A549 (cell line): ENCODE data around the gene NARS2. TPM values are rescaled to one million over a fixed set of nuclear protein-coding genes. Genes with fewer than 3 reads are reported as not detected.

Source experiments
- ATAC-seq, 2 experiments: fragments of 200-7000 bp in 1 of 2; fragments of >200 bp in 1 of 2; cut with Nextera tagmentation in 1 of 2; cut with Tn5 transposase in 1 of 2; 3 replicates each; pipeline versions ENCODE4 v1.8.0 to v1.9.1; 2018 to 2020; ENCODE audit warnings: mild to moderate bottlenecking in 1 of 2, moderate library complexity in 1 of 2
- CTCF ChIA-PET: fragments of 300-600 bp; sonication (Branson Sonifier 250); formaldehyde crosslinking; extraction: SDS; loops from one replicate; lab custom pipeline; 2021; ENCODE audit warnings: antibody characterized with exemption, inconsistent platforms; lab: Yijun Ruan, JAX
- POLR2A ChIA-PET: fragments of 350-600 bp; formaldehyde crosslinking; extraction: SDS; loops from one replicate; lab custom pipeline; 2021; ENCODE audit warnings: antibody characterized with exemption, inconsistent platforms; lab: Yijun Ruan, JAX
- DNase-seq, 2 experiments: peaks; one replicate each; pipeline versions ENCODE4 v3.0.0 to v3.0.0-alpha.2; 2011 to 2016; ENCODE audit warnings: low read depth in 1 of 2, low spot score in 1 of 2
- FAIRE-seq: peaks from 2 replicates; lab custom pipeline; 2011; peaks lifted over from hg19 to GRCh38; lab: Jason Lieb, UNC
- H3K27ac ChIP-seq, 2 experiments: fragments of >200 bp; sonication (Bioruptor Twin); formaldehyde crosslinking; 3 replicates each; pipeline ENCODE4 v1.5.1; 2016 to 2017
- H3K4me1 ChIP-seq: fragments of >200 bp; sonication (Bioruptor Twin); formaldehyde crosslinking; 3 replicates; pipeline ENCODE4 v1.6.1; 2016
- H3K4me2 ChIP-seq: fragments of >200 bp; sonication (Bioruptor Twin); formaldehyde crosslinking; 3 replicates; pipeline ENCODE4 v1.6.1; 2016
- H3K4me3 ChIP-seq: fragments of >200 bp; sonication (Bioruptor Twin); formaldehyde crosslinking; 3 replicates; pipeline ENCODE4 v1.5.1; 2016
- H3K9me3 ChIP-seq: fragments of >200 bp; sonication (Bioruptor Twin); formaldehyde crosslinking; 3 replicates; pipeline ENCODE4 v1.6.1; 2016
- EP300 ChIP-seq, 2 experiments: fragments of >200 bp; sonication (Bioruptor Twin); formaldehyde crosslinking; IDR thresholded peaks; 2 replicates in 1 of 2; 3 replicates in 1 of 2; pipeline ENCODE4 v1.6.1; 2016 to 2017
- HEYL ChIP-seq: fragments of 250-450 bp; sonication (Bioruptor Pico); IDR thresholded peaks from 2 replicates; pipeline ENCODE4 v1.8.0; 2021; ENCODE audit warnings: mild to moderate bottlenecking, moderate library complexity
- HOXB13 ChIP-seq: fragments of 250-450 bp; sonication (Bioruptor Pico); IDR thresholded peaks from 2 replicates; pipeline ENCODE4 v1.5.0; 2020; ENCODE audit warnings: low read depth, mild to moderate bottlenecking, moderate library complexity
- HOXB5 ChIP-seq: fragments of 250-450 bp; sonication (Bioruptor Pico); IDR thresholded peaks from 2 replicates; pipeline ENCODE4 v1.5.0; 2020; ENCODE audit warnings: mild to moderate bottlenecking, moderate library complexity
- JUN ChIP-seq, 2 experiments: fragments of >200 bp; sonication (Bioruptor Twin); formaldehyde crosslinking; IDR thresholded peaks; 2 replicates in 1 of 2; 3 replicates in 1 of 2; pipeline ENCODE4 v1.6.1; 2016 to 2017
- KDM1A ChIP-seq: fragments of 200-600 bp; sonication (generic); IDR thresholded peaks from 2 replicates; pipeline ENCODE4 v1.6.1; 2016; ENCODE audit warnings: low read depth, mild to moderate bottlenecking
- NFE2L2 ChIP-seq: fragments of 150-350 bp; conservative IDR thresholded peaks from 2 replicates; pipeline ENCODE4 v1.6.1; 2014; ENCODE audit warnings: low read length
- NPAS2 ChIP-seq: fragments of 250-450 bp; sonication (Bioruptor Pico); IDR thresholded peaks from 2 replicates; pipeline ENCODE4 v1.8.0; 2022; ENCODE audit warnings: mild to moderate bottlenecking, moderate library complexity, borderline replicate concordance
- RAD21 ChIP-seq, 2 experiments: fragments of >200 bp in 1 of 2; sonication (Bioruptor Twin) in 1 of 2; formaldehyde crosslinking in 1 of 2; IDR thresholded peaks in 1 of 2; conservative IDR thresholded peaks in 1 of 2; 2 replicates in 1 of 2; 3 replicates in 1 of 2; pipeline ENCODE4 v1.6.1; 2012 to 2018; ENCODE audit warnings: inconsistent platforms in 1 of 2
- SMC3 ChIP-seq: fragments of >200 bp; sonication (Bioruptor Twin); formaldehyde crosslinking; IDR thresholded peaks from 3 replicates; pipeline ENCODE4 v1.6.1; 2018; ENCODE audit warnings: inconsistent platforms
- TP53 ChIP-seq: fragments of 250-450 bp; sonication (Bioruptor Pico); IDR thresholded peaks from 2 replicates; pipeline ENCODE4 v1.5.0; 2021; ENCODE audit warnings: mild to moderate bottlenecking, moderate library complexity
- ZNF302 ChIP-seq: fragments of 250-450 bp; sonication (Bioruptor Pico); IDR thresholded peaks from 2 replicates; pipeline ENCODE4 v1.9.0; 2021; ENCODE audit warnings: inconsistent platforms, mild to moderate bottlenecking, moderate library complexity
- WGBS: methylation state at CpG from one replicate; pipeline ENCODE4 v1.1.6; 2017; ENCODE audit errors: missing lambda C conversion rate; 5-methylcytosine and 5-hydroxymethylcytosine counted together
- polyA plus RNA-seq, 4 experiments: library from polyadenylated mRNA; depleted of rRNA in 3 of 4; stranded (reverse); fragments of >200 nt; fragmentation: RNase III in 1 of 4; extraction: RNeasy Plus Mini Kit Qiagen cat#74134 plus additional on column Dnase treatment in 1 of 4; gene quantifications; 2 replicates in 3 of 4; 3 replicates in 1 of 4; pipeline ENCODE4 v1.2.3, GENCODE V29; 2011 to 2017
- TF ChIP-seq, protein P1 (sequence below): fragments of >200 bp; sonication (Bioruptor Twin); formaldehyde crosslinking; IDR thresholded peaks from 3 replicates; pipeline ENCODE4 v1.6.1; 2016
- TF ChIP-seq, protein P2 (sequence below): IDR thresholded peaks from 2 replicates; pipeline ENCODE4 v1.6.1; 2012; ENCODE audit warnings: low read depth, borderline replicate concordance
- TF ChIP-seq, protein P3 (sequence below): fragments of 450-650 bp; IDR thresholded peaks from 2 replicates; pipeline ENCODE4 v1.6.1; 2014; ENCODE audit warnings: antibody characterized with exemption
- TF ChIP-seq, protein P4 (sequence below): IDR thresholded peaks from 2 replicates; pipeline ENCODE4 v1.6.1; 2012
- TF ChIP-seq, protein P5 (sequence below): fragments of >200 bp; sonication (Bioruptor Twin); formaldehyde crosslinking; IDR thresholded peaks from 3 replicates; pipeline ENCODE4 v1.5.1; 2016
- TF ChIP-seq, protein P6 (sequence below): fragments of 250-450 bp; sonication (Bioruptor Pico); IDR thresholded peaks from 2 replicates; pipeline ENCODE4 v1.5.0; 2020; ENCODE audit warnings: low read depth, mild to moderate bottlenecking, moderate library complexity

The NARS2 gene
- polyA plus RNA-seq, 2 of the 4 experiments (the other 2 are of a cell fraction): 29.7 to 57.7 TPM

DNA sequence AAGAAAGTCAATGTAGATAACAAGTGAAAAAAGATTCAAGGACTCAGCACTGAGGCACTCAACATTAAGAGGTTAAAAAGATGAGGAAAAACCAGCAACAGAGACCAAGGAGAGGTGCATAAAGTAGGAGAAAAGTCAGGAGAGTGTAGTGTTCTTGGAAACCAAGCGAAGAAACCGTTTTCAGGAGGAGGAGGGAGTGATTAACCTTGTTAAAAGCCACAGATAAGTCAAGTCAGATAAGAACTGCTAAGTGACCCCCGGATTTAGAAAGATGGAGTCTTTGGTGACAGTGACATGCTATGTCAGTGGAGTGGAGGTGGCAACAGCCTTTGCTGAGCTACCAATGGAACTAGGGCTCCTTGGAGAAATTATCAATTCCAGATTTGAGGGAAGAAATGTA, 13.9 kb upstream of the NARS2 start:
- ATAC-seq (no peak), DNase-seq (no peak), FAIRE-seq (no peak)
- H3K4me1 ChIP-seq: no peaks in the 10 kb centered on the region
- H3K27ac ChIP-seq: no peak overlapping the region
- peaks cover 26% of the 10 kb centered on the region for H3K9me3 ChIP-seq
- ChIA-PET POLR2A (no interaction called here), CTCF (no interaction called here)
- H3K4me3 ChIP-seq: no peak overlapping the region
- WGBS: 8% methylated on average over 3 of the region's 3 CpGs
- TF ChIP-seq ZNF302 (CRISPR knock-in tag): no peak
- TF ChIP-seq, protein P1, sequence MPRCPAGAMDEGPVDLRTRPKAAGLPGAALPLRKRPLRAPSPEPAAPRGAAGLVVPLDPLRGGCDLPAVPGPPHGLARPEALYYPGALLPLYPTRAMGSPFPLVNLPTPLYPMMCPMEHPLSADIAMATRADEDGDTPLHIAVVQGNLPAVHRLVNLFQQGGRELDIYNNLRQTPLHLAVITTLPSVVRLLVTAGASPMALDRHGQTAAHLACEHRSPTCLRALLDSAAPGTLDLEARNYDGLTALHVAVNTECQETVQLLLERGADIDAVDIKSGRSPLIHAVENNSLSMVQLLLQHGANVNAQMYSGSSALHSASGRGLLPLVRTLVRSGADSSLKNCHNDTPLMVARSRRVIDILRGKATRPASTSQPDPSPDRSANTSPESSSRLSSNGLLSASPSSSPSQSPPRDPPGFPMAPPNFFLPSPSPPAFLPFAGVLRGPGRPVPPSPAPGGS: no peak
- no peak for TF ChIP-seq SMC3
- TF ChIP-seq EP300 (IDR thresholded peaks at IDR 0.05): no peak
- no peak for TF ChIP-seq NFE2L2
- TF ChIP-seq HOXB13: no peak
- no peak overlapping the region for H3K4me2 ChIP-seq

DNA sequence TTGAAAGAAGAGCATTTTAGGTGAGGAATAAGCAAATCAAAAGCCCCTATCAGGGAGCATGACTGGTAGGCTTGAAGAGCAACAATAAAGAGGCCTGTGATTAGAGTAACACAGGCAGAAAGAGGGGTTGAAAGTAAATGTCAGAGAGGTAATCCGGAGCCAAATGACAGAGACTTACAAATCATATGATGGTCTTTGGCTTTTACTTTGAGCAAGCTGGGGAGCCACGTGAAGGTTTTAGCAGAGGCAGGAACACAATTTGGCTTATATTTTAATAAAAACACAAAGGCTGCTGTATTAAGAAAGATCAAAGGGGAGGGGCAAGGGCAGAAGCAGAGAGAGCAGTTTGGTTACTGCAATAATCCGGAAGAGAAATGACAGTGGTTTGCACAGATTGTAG, 12.8 kb upstream of the NARS2 start:
- H3K27ac ChIP-seq: no peak overlapping the region
- no peak overlapping the region for H3K4me2 ChIP-seq
- DNase-seq (no peak), FAIRE-seq (no peak), ATAC-seq (no peak)
- H3K9me3 ChIP-seq: peaks cover 37% of the 10 kb centered on the region
- H3K4me1 ChIP-seq: no peaks in the 10 kb centered on the region
- no peak overlapping the region for H3K4me3 ChIP-seq
- ChIA-PET CTCF (interaction anchor here (1.3 kb wide), 1 partner anchor 359 kb away, joined by 3 read pairs; no protein-coding TSS in a partner anchor), POLR2A (no interaction called here)
- 13% methylated on average over 3 of the region's 3 CpGs for WGBS
- TF ChIP-seq, protein P2, sequence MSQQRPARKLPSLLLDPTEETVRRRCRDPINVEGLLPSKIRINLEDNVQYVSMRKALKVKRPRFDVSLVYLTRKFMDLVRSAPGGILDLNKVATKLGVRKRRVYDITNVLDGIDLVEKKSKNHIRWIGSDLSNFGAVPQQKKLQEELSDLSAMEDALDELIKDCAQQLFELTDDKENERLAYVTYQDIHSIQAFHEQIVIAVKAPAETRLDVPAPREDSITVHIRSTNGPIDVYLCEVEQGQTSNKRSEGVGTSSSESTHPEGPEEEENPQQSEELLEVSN: no peak
- TF ChIP-seq, protein P3, sequence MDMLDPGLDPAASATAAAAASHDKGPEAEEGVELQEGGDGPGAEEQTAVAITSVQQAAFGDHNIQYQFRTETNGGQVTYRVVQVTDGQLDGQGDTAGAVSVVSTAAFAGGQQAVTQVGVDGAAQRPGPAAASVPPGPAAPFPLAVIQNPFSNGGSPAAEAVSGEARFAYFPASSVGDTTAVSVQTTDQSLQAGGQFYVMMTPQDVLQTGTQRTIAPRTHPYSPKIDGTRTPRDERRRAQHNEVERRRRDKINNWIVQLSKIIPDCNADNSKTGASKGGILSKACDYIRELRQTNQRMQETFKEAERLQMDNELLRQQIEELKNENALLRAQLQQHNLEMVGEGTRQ: no peak
- TF ChIP-seq HOXB13: no peak
- no peak for TF ChIP-seq HEYL
- TF ChIP-seq KDM1A: no peak
- TF ChIP-seq NPAS2: no peak
- TF ChIP-seq, protein P4, sequence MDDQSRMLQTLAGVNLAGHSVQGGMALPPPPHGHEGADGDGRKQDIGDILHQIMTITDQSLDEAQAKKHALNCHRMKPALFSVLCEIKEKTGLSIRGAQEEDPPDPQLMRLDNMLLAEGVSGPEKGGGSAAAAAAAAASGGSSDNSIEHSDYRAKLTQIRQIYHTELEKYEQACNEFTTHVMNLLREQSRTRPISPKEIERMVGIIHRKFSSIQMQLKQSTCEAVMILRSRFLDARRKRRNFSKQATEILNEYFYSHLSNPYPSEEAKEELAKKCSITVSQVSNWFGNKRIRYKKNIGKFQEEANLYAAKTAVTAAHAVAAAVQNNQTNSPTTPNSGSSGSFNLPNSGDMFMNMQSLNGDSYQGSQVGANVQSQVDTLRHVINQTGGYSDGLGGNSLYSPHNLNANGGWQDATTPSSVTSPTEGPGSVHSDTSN: no peak
- TF ChIP-seq, protein P5, sequence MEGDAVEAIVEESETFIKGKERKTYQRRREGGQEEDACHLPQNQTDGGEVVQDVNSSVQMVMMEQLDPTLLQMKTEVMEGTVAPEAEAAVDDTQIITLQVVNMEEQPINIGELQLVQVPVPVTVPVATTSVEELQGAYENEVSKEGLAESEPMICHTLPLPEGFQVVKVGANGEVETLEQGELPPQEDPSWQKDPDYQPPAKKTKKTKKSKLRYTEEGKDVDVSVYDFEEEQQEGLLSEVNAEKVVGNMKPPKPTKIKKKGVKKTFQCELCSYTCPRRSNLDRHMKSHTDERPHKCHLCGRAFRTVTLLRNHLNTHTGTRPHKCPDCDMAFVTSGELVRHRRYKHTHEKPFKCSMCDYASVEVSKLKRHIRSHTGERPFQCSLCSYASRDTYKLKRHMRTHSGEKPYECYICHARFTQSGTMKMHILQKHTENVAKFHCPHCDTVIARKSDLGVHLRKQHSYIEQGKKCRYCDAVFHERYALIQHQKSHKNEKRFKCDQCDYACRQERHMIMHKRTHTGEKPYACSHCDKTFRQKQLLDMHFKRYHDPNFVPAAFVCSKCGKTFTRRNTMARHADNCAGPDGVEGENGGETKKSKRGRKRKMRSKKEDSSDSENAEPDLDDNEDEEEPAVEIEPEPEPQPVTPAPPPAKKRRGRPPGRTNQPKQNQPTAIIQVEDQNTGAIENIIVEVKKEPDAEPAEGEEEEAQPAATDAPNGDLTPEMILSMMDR: no peak
- TF ChIP-seq TP53 (CRISPR knock-in tag): no peak
- no peak for TF ChIP-seq RAD21 (conservative IDR thresholded peaks at IDR 0.05 in 1 of 2, IDR thresholded peaks at IDR 0.05 in 1 of 2)
- no peak for TF ChIP-seq JUN (IDR thresholded peaks at IDR 0.05)
- no peak for TF ChIP-seq ZNF302 (CRISPR knock-in tag)
- TF ChIP-seq, protein P6, sequence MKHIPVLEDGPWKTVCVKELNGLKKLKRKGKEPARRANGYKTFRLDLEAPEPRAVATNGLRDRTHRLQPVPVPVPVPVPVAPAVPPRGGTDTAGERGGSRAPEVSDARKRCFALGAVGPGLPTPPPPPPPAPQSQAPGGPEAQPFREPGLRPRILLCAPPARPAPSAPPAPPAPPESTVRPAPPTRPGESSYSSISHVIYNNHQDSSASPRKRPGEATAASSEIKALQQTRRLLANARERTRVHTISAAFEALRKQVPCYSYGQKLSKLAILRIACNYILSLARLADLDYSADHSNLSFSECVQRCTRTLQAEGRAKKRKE (CRISPR knock-in tag): no peak
- no peak for TF ChIP-seq HOXB5 (CRISPR knock-in tag)
